ENCODE measurements around the gene TMEM63A.

- TF ChIP-seq GATA3 (IDR thresholded peaks at IDR 0.05; ENCODE audit: low read depth, low read length) = no peak
- TF ChIP-seq GATA2 (IDR thresholded peaks at IDR 0.05; ENCODE audit: low read depth, low read length) = no peak
These were observed 1.6 kb upstream of the TMEM63A start for GRCh38 chr1:225883616-225884265.
